Hepatocyte (in vitro differentiated cells): Measurements from ENCODE around the gene ETF1. TPM values are rescaled to one million over a fixed set of nuclear protein-coding genes. Genes with fewer than 3 reads are reported as not detected.

Source experiments
- DNase-seq: peaks from one replicate; pipeline ENCODE4 v3.0.0-alpha.2; 2016; ENCODE audit warnings: low spot score
- H2AFZ ChIP-seq: fragments of 200-600 bp; sonication (generic); 2 replicates; pipeline ENCODE4 v1.6.0; 2016; ENCODE audit warnings: antibody characterized with exemption, mild to moderate bottlenecking
- H3K27ac ChIP-seq: fragments of 200-600 bp; sonication (generic); 2 replicates; pipeline ENCODE4 v1.5.1; 2016; ENCODE audit warnings: mild to moderate bottlenecking
- H3K27me3 ChIP-seq: fragments of 200-600 bp; sonication (generic); 2 replicates; pipeline ENCODE4 v1.6.1; 2016
- H3K36me3 ChIP-seq: fragments of 200-600 bp; sonication (generic); replicated peaks from 2 replicates; pipeline ENCODE4 v1.5.1; 2016; ENCODE audit warnings: low read depth; ENCODE audit not compliant: insufficient read depth
- H3K4me1 ChIP-seq: fragments of 200-600 bp; sonication (generic); 2 replicates; pipeline ENCODE4 v1.5.1; 2016; ENCODE audit warnings: mild to moderate bottlenecking, moderate library complexity; ENCODE audit not compliant: insufficient read depth
- H3K4me2 ChIP-seq: fragments of 200-600 bp; sonication (generic); 2 replicates; pipeline ENCODE4 v1.6.0; 2016
- H3K4me3 ChIP-seq: fragments of 200-600 bp; sonication (generic); 2 replicates; pipeline ENCODE4 v1.5.1; 2016; ENCODE audit warnings: mild to moderate bottlenecking
- H3K79me2 ChIP-seq: fragments of 200-600 bp; sonication (generic); 2 replicates; pipeline ENCODE4 v1.6.0; 2017; ENCODE audit warnings: mild to moderate bottlenecking
- H3K9me2 ChIP-seq: fragments of 200-600 bp; sonication (generic); replicated peaks from 2 replicates; pipeline ENCODE4 v1.6.0; 2017; ENCODE audit warnings: mild to moderate bottlenecking; ENCODE audit not compliant: insufficient read depth
- H3K9me3 ChIP-seq: fragments of 200-600 bp; sonication (generic); 2 replicates; pipeline ENCODE4 v1.5.1; 2016; ENCODE audit warnings: low read depth, mild to moderate bottlenecking
- H4K20me1 ChIP-seq: fragments of 200-600 bp; sonication (generic); 2 replicates; pipeline ENCODE4 v1.6.0; 2016; ENCODE audit warnings: mild to moderate bottlenecking; ENCODE audit not compliant: insufficient read depth, poor library complexity, severe bottlenecking
- EZH2 ChIP-seq: fragments of 200-600 bp; sonication (generic); IDR thresholded peaks from 2 replicates; pipeline ENCODE4 v1.6.1; 2016; ENCODE audit warnings: antibody characterized with exemption, mild to moderate bottlenecking, borderline replicate concordance
- EZH2phosphoT487 ChIP-seq: fragments of 200-600 bp; sonication (generic); IDR thresholded peaks from one replicate; pipeline ENCODE4 v1.6.1; 2018; ENCODE audit warnings: antibody characterized with exemption, mild to moderate bottlenecking, low read depth, moderate library complexity; ENCODE audit not compliant: unreplicated experiment, severe bottlenecking
- WGBS: methylation state at CpG from one replicate; pipeline ENCODE4 v1.1.6; 2016; ENCODE audit warnings: low lambda C conversion rate; ENCODE audit errors: missing lambda C conversion rate; 5-methylcytosine and 5-hydroxymethylcytosine counted together
- polyA plus RNA-seq: library from polyadenylated mRNA; unstranded; fragments of >200 nt; fragmentation: Nextera tagmentation; extraction: Ambion mirVana; gene quantifications from 2 replicates; pipeline ENCODE4 v1.2.1, GENCODE V29; 2016
- total RNA-seq: library from RNA; depleted of rRNA; stranded (reverse); fragments of >200 nt; gene quantifications from 2 replicates; pipeline ENCODE4 v1.2.3, GENCODE V29; 2014
- TF ChIP-seq, protein P1 (sequence below): fragments of 200-600 bp; sonication (generic); IDR thresholded peaks from 2 replicates; pipeline ENCODE4 v1.5.1; 2016; ENCODE audit warnings: antibody characterized with exemption, mild to moderate bottlenecking; ENCODE audit not compliant: poor library complexity

Gene ETF1
- total and polyA plus RNA-seq, 2 experiments from 2014 or later = 42.6 to 93.3 TPM

DNA sequence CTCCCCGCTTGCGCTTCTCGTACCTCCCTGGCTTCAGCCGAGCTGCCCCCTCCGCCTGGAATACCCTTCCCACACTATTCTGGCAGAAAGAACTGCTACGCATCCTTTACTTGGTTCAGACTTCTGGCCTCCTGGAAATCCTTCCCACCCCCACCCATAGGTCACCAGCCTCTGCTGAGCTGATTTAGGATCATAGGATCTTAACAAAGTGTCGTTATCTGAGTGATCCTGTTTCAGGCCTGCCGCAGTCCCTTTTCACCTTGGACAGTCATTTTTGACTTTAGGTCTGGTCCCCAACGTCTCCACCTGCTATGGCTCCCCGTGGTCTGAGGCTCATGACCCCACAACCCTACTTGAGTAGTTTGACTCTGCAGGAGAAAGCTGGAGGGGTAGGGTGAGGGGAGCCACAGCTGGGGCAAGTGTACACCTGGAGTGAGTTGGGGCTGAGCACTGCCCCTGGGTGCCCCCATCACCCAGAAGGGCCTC, 50.4 kb downstream of the ETF1 start:
- TF ChIP-seq EZH2phosphoT487 (no peak), EZH2 (no peak)
- TF ChIP-seq, protein P1, sequence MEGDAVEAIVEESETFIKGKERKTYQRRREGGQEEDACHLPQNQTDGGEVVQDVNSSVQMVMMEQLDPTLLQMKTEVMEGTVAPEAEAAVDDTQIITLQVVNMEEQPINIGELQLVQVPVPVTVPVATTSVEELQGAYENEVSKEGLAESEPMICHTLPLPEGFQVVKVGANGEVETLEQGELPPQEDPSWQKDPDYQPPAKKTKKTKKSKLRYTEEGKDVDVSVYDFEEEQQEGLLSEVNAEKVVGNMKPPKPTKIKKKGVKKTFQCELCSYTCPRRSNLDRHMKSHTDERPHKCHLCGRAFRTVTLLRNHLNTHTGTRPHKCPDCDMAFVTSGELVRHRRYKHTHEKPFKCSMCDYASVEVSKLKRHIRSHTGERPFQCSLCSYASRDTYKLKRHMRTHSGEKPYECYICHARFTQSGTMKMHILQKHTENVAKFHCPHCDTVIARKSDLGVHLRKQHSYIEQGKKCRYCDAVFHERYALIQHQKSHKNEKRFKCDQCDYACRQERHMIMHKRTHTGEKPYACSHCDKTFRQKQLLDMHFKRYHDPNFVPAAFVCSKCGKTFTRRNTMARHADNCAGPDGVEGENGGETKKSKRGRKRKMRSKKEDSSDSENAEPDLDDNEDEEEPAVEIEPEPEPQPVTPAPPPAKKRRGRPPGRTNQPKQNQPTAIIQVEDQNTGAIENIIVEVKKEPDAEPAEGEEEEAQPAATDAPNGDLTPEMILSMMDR = no peak
- no peaks in the 10 kb centered on the region for H3K79me2 ChIP-seq
- H4K20me1 ChIP-seq = no peaks in the 10 kb centered on the region
- H3K27ac ChIP-seq = peak overlapping the region; percentile 74
- H3K27me3 ChIP-seq = no peaks in the 10 kb centered on the region
- peaks cover 32% of the 10 kb centered on the region for H3K4me1 ChIP-seq
- peak overlapping the region; percentile 82 for H2AFZ ChIP-seq
- no peaks in the 10 kb centered on the region for H3K9me3 ChIP-seq
- peak overlapping the region; percentile 27 for H3K4me3 ChIP-seq
- no peaks in the 10 kb centered on the region for H3K36me3 ChIP-seq
- WGBS = 37% methylated on average over 10 of the region's 10 CpGs
- no peaks in the 10 kb centered on the region for H3K9me2 ChIP-seq
- no peak for DNase-seq
- H3K4me2 ChIP-seq = peak overlapping the region; percentile 95

DNA sequence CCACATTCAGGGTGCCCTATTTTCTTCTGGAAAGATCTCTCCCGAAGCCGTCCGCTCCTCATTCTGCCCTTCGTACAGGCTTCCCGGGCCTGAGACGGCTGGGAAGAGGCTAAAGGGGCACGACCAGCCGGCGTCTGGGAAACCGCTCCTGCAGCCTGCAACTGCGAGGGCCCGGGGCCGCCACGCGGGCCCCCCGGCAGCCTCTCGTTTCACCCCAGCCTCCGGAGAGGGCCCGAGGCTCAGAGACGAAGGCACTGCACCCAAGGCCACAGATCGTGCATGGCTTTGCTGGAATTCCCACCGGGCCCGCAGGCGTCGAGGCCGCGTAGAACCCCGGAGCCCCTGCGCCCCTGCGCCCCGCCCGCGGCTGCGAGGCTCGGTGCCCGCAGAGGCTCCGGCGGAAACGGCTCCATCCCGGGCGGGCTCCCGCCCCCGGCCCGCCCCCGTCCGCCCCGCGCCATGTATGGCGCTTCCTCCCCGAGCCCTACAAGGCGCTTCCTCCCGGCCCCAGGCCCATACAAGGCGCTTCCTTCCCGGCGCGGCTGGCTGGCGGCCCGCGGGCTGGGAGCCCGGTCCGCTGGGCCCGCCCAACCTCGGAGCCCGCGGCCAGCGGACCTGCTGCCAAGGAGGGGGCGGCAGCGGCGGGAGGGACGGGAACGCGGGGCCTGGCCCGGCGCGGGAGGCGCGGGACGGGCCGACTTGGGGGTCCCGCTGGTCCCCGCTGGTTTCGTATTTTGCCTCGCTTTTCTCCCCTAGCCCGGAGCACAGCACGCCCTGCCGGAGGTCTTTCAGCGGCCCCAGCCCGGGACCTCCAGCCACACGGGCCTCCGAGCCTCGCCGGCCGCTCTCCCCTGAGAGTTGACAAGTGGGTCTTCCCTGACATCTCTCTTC, 51.1 kb downstream of the ETF1 start:
- peak; percentile 94 for DNase-seq
- no peaks in the 10 kb centered on the region for H3K79me2 ChIP-seq
- H4K20me1 ChIP-seq = no peaks in the 10 kb centered on the region
- TF ChIP-seq EZH2 (no peak), EZH2phosphoT487 (no peak)
- TF ChIP-seq, protein P1 = no peak
- no peaks in the 10 kb centered on the region for H3K9me2 ChIP-seq
- 12% methylated on average over 36 of the region's 93 CpGs for WGBS
- H3K9me3 ChIP-seq = no peaks in the 10 kb centered on the region
- H3K4me2 ChIP-seq = peak overlapping the region; percentile 95
- peak overlapping the region; percentile 82 for H2AFZ ChIP-seq
- H3K27me3 ChIP-seq = no peaks in the 10 kb centered on the region
- peaks cover 32% of the 10 kb centered on the region for H3K4me1 ChIP-seq
- peak overlapping the region; percentile 75 for H3K4me3 ChIP-seq
- peak overlapping the region; percentile 74 for H3K27ac ChIP-seq
- no peaks in the 10 kb centered on the region for H3K36me3 ChIP-seq

DNA sequence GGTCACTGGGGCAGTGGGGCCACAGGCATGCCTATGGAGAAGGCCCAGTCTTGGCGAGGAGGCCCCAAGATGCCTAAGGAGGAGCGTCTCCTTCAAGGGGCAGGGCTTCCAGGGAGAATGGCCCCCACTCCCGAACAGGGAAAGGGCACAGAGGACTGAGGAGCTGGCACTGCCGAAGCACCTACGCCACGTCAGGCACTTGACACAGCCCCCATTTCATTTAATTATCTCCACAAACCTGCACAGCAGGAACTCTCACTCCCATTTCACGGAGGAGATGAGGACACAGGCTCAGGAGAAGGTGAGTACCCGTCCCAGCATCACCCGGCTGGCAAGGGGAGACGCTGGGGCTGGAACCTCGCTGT, 51.8 kb downstream of the ETF1 start:
- WGBS = 74% methylated on average over 11 of the region's 11 CpGs
- H2AFZ ChIP-seq = peak overlapping the region; percentile 82

More for the DNA sequence above, 51.8 kb downstream of the ETF1 start:
- Histone ChIP-seq H3K27me3 (no peaks in the 10 kb centered on the region), H3K79me2 (no peaks in the 10 kb centered on the region), H3K36me3 (no peaks in the 10 kb centered on the region), H3K4me2 (peak overlapping the region; percentile 95), H3K4me1 (peaks cover 32% of the 10 kb centered on the region), H3K27ac (no peak overlapping the region), H3K9me3 (no peaks in the 10 kb centered on the region), H3K9me2 (no peaks in the 10 kb centered on the region), H4K20me1 (no peaks in the 10 kb centered on the region), H3K4me3 (peak overlapping the region; percentile 75)
- TF ChIP-seq EZH2phosphoT487 = no peak
- TF ChIP-seq, protein P1 = no peak
- TF ChIP-seq EZH2 = no peak
- DNase-seq = no peak
